Stimulated activated CD8-positive, alpha-beta memory T cell treated with anti-CD3 and anti-CD28 coated beads, Interleukin-7, amount 100 ng/mL, for 24 hours (primary cell): ENCODE data around the gene GCNT3.

Source experiments
- DNase-seq: peaks from one replicate; pipeline ENCODE4 v3.0.0-alpha.2; 2020; ENCODE audit warnings: low read depth

Gene GCNT3, protein sequence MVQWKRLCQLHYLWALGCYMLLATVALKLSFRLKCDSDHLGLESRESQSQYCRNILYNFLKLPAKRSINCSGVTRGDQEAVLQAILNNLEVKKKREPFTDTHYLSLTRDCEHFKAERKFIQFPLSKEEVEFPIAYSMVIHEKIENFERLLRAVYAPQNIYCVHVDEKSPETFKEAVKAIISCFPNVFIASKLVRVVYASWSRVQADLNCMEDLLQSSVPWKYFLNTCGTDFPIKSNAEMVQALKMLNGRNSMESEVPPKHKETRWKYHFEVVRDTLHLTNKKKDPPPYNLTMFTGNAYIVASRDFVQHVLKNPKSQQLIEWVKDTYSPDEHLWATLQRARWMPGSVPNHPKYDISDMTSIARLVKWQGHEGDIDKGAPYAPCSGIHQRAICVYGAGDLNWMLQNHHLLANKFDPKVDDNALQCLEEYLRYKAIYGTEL

DNA sequence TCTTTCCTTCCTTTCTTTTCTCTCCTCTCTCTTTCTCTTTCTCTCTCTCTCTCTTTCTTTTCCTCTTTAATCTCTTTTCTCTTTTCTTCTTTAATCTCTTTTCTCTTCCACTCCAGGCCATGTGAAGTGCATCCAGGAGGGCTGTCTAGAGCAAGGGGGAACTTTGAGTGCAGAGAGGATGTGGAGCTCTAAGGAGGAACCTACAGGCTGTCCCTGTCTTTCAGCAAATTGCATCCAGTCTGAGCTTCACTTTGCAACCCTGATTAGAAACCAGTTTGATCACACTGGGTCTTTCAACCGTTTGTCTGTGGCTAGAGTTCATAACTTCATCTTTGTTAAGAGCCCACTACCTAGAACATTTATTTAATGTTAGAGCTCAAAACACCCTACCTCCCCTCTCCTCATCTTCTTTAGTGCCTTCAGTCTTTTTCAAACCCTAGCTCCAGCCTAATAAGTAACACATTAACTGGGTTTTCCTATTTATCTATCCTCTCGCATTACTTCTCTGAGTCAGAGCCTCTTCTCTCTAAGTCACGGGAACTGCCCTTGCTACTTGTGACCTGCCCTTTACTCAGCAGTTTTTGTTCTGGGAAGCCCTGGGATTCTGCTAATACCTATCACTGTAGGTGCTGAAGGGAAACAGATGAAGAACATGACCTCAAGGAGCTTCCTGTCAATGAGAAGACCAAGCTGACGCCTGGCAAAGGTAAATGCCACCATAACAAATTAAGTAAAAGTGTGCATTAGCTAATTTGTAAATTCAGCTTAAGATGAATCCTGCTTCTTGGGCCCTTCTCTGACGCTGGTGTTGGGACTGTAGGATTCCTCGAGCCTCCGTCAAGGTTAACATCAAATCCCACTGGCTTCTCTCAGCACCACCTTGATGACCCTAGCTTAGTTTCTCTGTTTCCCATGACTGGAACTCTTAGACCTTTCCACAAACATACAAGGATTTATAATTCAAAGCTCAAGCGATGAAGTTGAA lies at the start of gene GCNT3:
TSS of gene GCNT3 (plus strand) at position 508 of the 985 bp plus-strand sequence. CDS start 6,456 bp downstream, outside the sequence.
- DNase-seq: no peak

- no peak for DNase-seq
These were observed 49.0 kb upstream of the GCNT3 start for GRCh38 chr15:59562448-59563186.

GRCh38 chr15:59565299-59565698 lies 46.3 kb upstream of the GCNT3 start:
- DNase-seq: no peak

GRCh38 chr15:59567324-59567723 lies 44.3 kb upstream of the GCNT3 start:
- DNase-seq: no peak

- no peak for DNase-seq
These were observed 42.1 kb upstream of the GCNT3 start for GRCh38 chr15:59569477-59569876.

DNA sequence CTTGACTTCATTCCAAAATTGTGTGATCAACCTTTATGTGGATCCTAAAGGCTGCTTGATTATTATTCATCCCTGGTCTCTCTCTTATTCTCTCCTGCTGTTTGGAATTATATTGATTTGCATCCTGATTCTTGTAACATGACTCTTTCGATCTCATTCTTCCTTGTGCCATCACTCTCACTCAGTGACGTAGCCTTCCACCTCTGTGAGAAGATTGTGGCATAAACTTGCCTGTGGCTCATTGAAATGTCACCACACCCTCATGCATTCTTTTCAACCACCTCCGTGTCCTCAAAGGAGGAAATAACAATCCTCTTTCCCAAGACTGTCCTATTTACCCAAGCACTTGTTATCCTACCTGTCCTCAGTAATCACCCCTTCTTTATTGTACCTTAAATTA lies 41.3 kb upstream of the GCNT3 start:
- DNase-seq: no peak

DNA sequence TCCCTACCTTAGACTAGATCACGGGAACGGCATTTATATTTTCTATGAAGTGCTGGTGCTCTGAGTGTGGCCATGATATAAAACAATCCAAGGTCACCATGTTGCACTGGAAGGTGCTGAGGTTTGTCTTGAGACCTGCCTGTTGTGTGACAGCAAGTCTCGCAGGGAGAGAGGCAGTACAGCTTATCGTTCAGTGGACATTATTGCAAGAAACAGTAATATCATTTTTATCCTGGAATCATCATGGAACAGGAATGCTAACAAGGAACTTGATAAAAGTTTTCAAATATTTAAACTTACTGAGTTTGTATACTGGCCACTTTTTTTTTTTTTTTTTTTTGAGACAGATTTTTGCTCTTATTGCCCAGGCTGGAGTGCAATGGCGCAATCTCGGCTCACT lies 40.0 kb upstream of the GCNT3 start:
- no peak for DNase-seq

DNA sequence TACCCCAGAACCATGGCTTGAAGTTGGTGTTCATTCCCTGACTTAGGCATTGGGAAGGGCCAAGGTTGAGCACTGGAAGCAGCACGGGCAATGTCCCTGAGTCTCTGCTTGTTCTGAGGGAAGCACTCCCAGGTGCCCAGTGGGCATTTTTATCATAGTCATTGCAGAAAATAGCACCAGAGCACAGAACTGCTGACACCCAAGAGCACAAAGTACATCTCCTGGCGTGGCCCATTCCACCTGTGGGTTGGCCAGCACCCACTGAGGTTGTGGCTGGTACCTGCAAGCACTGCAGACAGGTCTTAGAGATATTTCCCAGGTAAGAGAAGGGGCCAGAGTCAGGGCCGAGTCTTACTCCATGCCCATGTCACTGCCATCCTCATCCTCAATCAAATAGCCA lies 28.5 kb upstream of the GCNT3 start:
- no peak for DNase-seq

- DNase-seq: no peak
These were observed 24.3 kb upstream of the GCNT3 start for GRCh38 chr15:59587085-59587826.

DNA sequence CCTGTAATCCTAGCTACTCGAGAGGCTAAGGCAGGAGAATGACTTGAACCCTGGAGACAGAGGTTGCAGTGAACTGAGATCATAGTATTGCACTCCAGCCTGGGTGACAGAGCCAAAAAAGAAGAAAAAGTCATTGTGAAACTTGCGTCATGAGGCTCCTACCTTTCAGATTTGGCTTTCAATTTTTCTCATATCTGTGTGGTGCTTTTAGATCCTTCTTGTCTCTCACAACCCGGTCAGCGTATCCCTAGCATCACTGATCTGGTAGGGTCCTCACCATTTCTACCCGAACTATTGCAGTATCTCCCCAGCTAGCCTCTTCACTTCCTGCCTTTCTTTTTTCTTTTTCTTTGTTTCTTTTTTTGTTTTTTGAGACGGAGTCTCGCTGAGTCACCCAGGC lies 21.6 kb upstream of the GCNT3 start:
- DNase-seq: no peak

- DNase-seq: no peak
These were observed 20.2 kb upstream of the GCNT3 start for GRCh38 chr15:59591356-59591755.

GRCh38 chr15:59594493-59594942 lies 17.1 kb upstream of the GCNT3 start:
- no peak for DNase-seq

GRCh38 chr15:59594991-59595390 lies 16.6 kb upstream of the GCNT3 start:
- DNase-seq: no peak

DNA sequence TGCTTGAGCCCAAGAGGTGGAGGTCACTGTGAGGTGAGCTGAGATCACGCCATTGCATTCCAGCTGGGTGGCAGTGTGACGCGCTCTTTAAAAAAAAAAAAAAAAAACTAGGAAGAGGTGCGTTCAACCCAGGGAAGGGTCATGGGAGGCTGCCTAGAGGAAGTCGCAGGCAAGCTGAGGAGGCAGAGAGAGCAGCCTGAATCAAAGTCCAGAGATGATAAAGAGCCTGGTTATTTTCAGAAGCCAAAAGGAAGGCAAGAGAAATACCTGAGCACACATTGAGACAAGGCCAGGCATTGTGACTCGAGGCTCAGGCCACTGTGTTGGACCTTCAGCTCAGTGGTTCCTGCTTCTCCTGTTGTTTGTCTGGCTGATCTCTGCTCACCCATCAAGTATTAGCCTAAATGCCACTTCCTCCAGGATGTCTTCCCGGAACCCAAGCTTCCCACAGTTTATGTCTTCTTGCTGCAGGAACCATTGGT lies 16.1 kb upstream of the GCNT3 start:
- DNase-seq: no peak

DNA sequence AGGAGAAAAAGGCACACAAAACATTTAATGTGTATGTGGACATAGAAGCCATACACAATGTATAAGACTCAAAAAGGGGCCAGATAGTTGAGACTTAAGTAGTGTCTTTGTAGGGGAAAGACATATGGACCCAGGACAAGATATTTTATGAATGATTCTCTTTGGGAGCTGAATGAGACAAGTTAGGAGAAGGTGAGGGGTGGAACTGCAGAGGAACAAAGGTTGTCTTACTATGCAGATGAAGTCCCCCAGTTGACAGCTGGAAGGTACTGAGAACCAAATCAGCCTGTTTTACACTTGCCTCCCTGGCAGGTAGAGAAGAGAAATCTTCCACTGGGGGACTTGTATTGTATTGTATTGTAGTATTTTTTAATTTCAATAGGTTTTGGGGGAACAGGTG lies 14.9 kb upstream of the GCNT3 start:
- DNase-seq: no peak

DNA sequence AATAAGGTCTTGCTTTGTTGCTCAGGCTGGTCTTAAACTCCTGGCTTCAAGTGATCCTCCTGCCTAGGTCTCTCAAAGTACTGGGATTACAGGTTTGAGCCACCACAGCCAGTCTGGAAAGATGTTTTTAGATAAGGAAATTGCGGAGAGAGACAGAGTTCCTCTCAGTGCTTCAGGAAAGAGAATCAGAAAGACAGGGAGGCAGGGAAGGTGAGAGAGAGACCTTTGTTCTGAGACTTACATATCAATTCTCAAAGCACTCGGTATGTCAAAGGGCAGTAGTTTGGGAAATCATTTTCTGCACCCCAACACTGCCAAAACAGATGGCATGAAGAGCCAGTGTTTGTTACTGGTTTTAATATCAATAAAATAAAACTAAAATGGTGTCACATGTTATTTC lies 13.1 kb upstream of the GCNT3 start:
- no peak for DNase-seq

DNA sequence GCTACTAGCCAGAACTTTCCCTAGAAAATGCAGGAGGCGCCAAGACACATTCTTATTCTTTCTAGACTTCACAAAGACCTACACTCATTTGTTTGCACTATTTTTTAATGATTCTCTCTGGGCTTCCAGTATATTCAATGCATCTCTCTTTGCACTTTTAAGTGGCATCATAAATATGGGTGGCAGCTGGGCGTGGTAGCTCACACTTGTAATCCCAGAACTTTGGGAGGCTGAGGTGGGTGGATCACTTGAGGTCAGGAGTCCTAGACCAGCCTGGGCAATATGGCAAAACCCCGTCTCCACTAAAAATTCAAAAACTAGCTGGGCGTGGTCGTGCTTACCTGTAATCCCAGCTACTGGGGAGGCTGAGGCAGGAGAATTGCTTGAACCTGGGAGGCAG lies 5.6 kb upstream of the GCNT3 start:
- no peak for DNase-seq

- DNase-seq: no peak
These were observed 1.6 kb upstream of the GCNT3 start for GRCh38 chr15:59609730-59610712.

DNA sequence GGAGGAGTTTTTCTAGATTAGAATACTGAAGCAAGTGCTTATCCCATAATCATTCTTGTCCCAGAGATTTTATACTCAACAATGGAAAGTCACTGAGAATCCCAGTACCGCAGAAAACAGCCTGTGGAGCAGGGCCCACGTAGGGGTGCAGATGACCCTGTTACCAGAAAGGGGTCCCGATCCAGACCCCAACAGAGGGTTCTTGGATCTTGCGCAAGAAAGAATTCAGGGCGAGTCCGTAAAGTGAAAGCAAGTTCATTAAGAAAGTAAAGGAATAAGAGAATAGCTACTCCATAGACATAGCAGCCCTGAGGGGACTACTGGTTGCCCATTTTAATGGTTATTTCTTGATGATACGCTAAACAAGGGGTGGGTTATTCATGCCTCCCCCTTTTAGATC lies 2.6 kb downstream of the GCNT3 start:
- no peak for DNase-seq

DNA sequence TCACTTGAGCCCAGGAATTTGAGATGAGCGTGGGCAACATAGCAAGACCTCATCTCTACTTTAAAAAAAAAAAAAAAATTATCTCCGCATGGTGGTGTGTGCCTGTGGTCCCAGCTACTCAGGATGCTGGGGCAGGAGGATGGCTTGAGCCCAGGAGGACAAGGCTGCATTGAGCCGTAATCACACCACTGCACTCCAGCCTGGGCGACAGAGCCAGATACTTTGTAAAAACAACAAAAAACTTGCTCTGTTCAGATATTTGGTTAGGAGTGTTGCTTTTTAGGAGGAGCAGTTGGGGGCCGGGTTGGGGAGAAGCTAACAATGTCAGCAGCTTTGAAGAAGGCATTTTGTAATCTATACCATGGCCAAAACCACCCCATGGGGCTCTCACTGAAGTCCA lies 4.1 kb downstream of the GCNT3 start:
- no peak for DNase-seq
